ENCODE measurements around the gene MTMR12. TPM values are rescaled to one million over a fixed set of nuclear protein-coding genes. Genes with fewer than 3 reads are reported as not detected.

The MTMR12 gene
- total and polyA plus RNA-seq, 2 donors (not counting 1 experiment from before 2014, with no cell fraction given): 9.6 to 29.2 TPM

DNA sequence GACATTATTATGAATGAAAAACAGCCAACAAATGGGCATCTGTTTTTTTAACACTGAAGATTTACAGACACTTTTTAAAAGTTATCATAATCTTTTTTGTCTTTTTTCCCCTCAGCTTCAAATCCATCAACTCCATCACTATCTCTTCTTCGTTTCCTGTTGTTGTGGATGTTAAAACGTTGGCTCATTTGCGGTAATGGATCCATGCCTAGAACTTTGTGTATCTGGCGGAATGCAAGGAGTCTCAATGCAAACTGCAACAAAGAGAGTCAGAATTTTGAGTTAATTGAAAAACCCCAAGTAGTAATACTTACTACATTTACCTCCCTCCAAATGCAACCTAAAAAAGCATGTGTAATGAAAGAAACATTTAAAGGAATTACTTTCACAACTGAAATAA, 42.9 kb upstream of the MTMR12 start:
- no peak overlapping the region for H3K27ac Mint-ChIP-seq
- intact Hi-C loops (cut with micrococcal nuclease): no loop called here
- Histone ChIP-seq H4K20me1 (ENCODE audit: control insufficient read depth, insufficient read depth, low read length, poor library complexity, severe bottlenecking) (no peaks in the 10 kb centered on the region), H3K79me2 (ENCODE audit: control insufficient read depth, insufficient read depth, low read length) (no peaks in the 10 kb centered on the region), H2AFZ (ENCODE audit: insufficient read depth, low read depth, low read length, poor library complexity, severe bottlenecking) (no peak overlapping the region), H3K27me3 (replicated peaks in 1 of 4; ENCODE audit: control extremely low read depth in 1 of 4, control insufficient read depth in 3 of 4, insufficient read depth in 4 of 4, low read length in 3 of 4) (no peaks in the 10 kb centered on the region), H3K9me3 (ENCODE audit: control extremely low read depth in 1 of 3, control insufficient read depth in 2 of 3, insufficient read depth in 1 of 3, low read length in 2 of 3) (no peaks in the 10 kb centered on the region), H3K9ac (ENCODE audit: low read length) (no peak overlapping the region), H3K4me1 (ENCODE audit: control insufficient read depth in 2 of 2, insufficient read depth in 2 of 2, low read length in 2 of 2) (no peaks in the 10 kb centered on the region), H3K36me3 (replicated peaks in 1 of 2; ENCODE audit: control extremely low read depth in 1 of 2, control insufficient read depth in 1 of 2, extremely low read depth in 1 of 2, insufficient read depth in 2 of 2, low read length in 1 of 2) (peaks cover 11 to 46% of the 10 kb centered on the region in 2 experiments), H3K27ac (ENCODE audit: low read length in 2 of 2) (no peak overlapping the region), H3K4me3 (ENCODE audit: control extremely low read depth in 1 of 5, extremely low read depth in 1 of 5, insufficient read depth in 1 of 5, low read depth in 2 of 5, low read length in 4 of 5) (no peak overlapping the region), H3K4me2 (replicated peaks; ENCODE audit: low read depth, low read length, poor library complexity, severe bottlenecking) (no peak overlapping the region)
- TF ChIP-seq EZH2 (IDR thresholded peaks at IDR 0.05; ENCODE audit: borderline replicate concordance, insufficient read depth, low read depth, low read length, poor library complexity, severe bottlenecking): no peak
- TF ChIP-seq, protein P1, sequence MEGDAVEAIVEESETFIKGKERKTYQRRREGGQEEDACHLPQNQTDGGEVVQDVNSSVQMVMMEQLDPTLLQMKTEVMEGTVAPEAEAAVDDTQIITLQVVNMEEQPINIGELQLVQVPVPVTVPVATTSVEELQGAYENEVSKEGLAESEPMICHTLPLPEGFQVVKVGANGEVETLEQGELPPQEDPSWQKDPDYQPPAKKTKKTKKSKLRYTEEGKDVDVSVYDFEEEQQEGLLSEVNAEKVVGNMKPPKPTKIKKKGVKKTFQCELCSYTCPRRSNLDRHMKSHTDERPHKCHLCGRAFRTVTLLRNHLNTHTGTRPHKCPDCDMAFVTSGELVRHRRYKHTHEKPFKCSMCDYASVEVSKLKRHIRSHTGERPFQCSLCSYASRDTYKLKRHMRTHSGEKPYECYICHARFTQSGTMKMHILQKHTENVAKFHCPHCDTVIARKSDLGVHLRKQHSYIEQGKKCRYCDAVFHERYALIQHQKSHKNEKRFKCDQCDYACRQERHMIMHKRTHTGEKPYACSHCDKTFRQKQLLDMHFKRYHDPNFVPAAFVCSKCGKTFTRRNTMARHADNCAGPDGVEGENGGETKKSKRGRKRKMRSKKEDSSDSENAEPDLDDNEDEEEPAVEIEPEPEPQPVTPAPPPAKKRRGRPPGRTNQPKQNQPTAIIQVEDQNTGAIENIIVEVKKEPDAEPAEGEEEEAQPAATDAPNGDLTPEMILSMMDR (IDR thresholded peaks at IDR 0.05): no peak
- H3K9me3 Mint-ChIP-seq (ENCODE audit: insufficient read depth): no peaks in the 10 kb centered on the region
- ChIA-PET CTCF (interaction anchor here (0.8 kb wide), 1 partner anchor 121 kb away, joined by 3 read pairs; no protein-coding TSS in a partner anchor), POLR2A (no interaction called here)
- no peaks in the 10 kb centered on the region for H3K27me3 Mint-ChIP-seq
- H3K4me1 Mint-ChIP-seq: no peaks in the 10 kb centered on the region
- H3K4me3 Mint-ChIP-seq: no peak overlapping the region
- ATAC-seq (ENCODE audit: low read depth) (no peak), DNase-seq (no peak)
- no CpG with 5 or more reads among the region's 4 CpGs for WGBS (ENCODE audit: insufficient coverage)

DNA sequence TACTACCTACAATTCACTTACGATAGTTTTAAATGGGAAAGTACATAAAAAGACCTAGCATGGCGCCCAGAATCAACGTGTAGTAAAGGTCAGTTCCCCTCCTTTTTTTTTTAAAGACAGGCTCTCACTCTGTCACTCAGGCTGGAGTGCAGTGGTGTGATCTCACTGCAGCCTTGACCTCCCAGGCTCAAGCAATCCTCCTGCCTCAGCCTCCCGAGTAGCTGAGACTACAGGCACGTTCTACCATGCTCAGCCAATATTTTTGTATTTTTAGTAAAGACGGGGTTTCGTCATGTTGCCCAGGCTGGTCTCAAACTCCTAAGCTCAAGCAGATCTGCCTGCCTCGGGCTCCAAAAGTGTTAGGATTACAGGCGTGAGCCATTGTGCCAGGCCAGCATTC, 40.7 kb upstream of the MTMR12 start:
- peaks cover 0 to 1% (median 0%) of the 10 kb centered on the region in 3 donors for H3K9me3 ChIP-seq (ENCODE audit: control extremely low read depth in 1 of 3, control insufficient read depth in 2 of 3, insufficient read depth in 1 of 3, low read length in 2 of 3)
- no peaks in the 10 kb centered on the region for H3K79me2 ChIP-seq (ENCODE audit: control insufficient read depth, insufficient read depth, low read length)
- ChIA-PET POLR2A (no interaction called here), CTCF (no interaction called here)
- ATAC-seq (ENCODE audit: low read depth) (no peak), DNase-seq (no peak)
- no peak overlapping the region for H2AFZ ChIP-seq (ENCODE audit: insufficient read depth, low read depth, low read length, poor library complexity, severe bottlenecking)
- 97% methylated on average over 7 of the region's 9 CpGs for WGBS (ENCODE audit: insufficient coverage)
- TF ChIP-seq, protein P1 (IDR thresholded peaks at IDR 0.05): no peak
- no peak for TF ChIP-seq EZH2 (IDR thresholded peaks at IDR 0.05; ENCODE audit: borderline replicate concordance, insufficient read depth, low read depth, low read length, poor library complexity, severe bottlenecking)
- no peaks in the 10 kb centered on the region for H3K9me3 Mint-ChIP-seq (ENCODE audit: insufficient read depth)
- H3K4me1 ChIP-seq (ENCODE audit: control insufficient read depth in 2 of 2, insufficient read depth in 2 of 2, low read length in 2 of 2): no peaks in the 10 kb centered on the region
- intact Hi-C loops (cut with micrococcal nuclease): no loop called here
- H3K9ac ChIP-seq (ENCODE audit: low read length): no peak overlapping the region
- H3K4me3 ChIP-seq (ENCODE audit: control extremely low read depth in 1 of 5, extremely low read depth in 1 of 5, insufficient read depth in 1 of 5, low read depth in 2 of 5, low read length in 4 of 5): no peak overlapping the region
- no peak overlapping the region for H3K4me2 ChIP-seq (replicated peaks; ENCODE audit: low read depth, low read length, poor library complexity, severe bottlenecking)
- H4K20me1 ChIP-seq (ENCODE audit: control insufficient read depth, insufficient read depth, low read length, poor library complexity, severe bottlenecking): no peaks in the 10 kb centered on the region
- H3K4me1 Mint-ChIP-seq: no peaks in the 10 kb centered on the region
- no peak overlapping the region for H3K4me3 Mint-ChIP-seq
- H3K27me3 ChIP-seq (replicated peaks in 1 of 4; ENCODE audit: control extremely low read depth in 1 of 4, control insufficient read depth in 3 of 4, insufficient read depth in 4 of 4, low read length in 3 of 4): no peaks in the 10 kb centered on the region
- H3K27me3 Mint-ChIP-seq: no peaks in the 10 kb centered on the region
- no peak overlapping the region for H3K27ac Mint-ChIP-seq
- H3K27ac ChIP-seq (ENCODE audit: low read length in 2 of 2): no peak overlapping the region
- H3K36me3 ChIP-seq (replicated peaks in 1 of 2; ENCODE audit: control extremely low read depth in 1 of 2, control insufficient read depth in 1 of 2, extremely low read depth in 1 of 2, insufficient read depth in 2 of 2, low read length in 1 of 2): peaks cover 9 to 30% of the 10 kb centered on the region in 2 experiments
